ENCODE results near the gene ADGRG1. TPM values are rescaled to one million over a fixed set of nuclear protein-coding genes. Genes with fewer than 3 reads are reported as not detected.

Gene ADGRG1
- total RNA-seq, 1 donor from 2014 or later, result 13.9 TPM

GRCh38 chr16:57618296-57619132 is 9.9 kb upstream of the ADGRG1 start:
- no peaks in the 10 kb centered on the region for H3K79me2 ChIP-seq (ENCODE audit: insufficient read depth, low read length)
- Mint-ChIP-seq H3K4me3 (ENCODE audit: unreplicated experiment) (no peak overlapping the region), H3K9me3 (ENCODE audit: unreplicated experiment) (no peaks in the 10 kb centered on the region), H3K27me3 (ENCODE audit: low read depth, unreplicated experiment) (peaks cover 23% of the 10 kb centered on the region), H3K27ac (ENCODE audit: unreplicated experiment) (no peak overlapping the region), H3K4me1 (ENCODE audit: low read depth, unreplicated experiment) (peaks cover 7% of the 10 kb centered on the region), H3K36me3 (ENCODE audit: low read depth, unreplicated experiment) (no peaks in the 10 kb centered on the region)
- H3K4me2 ChIP-seq (ENCODE audit: low read length), result no peak overlapping the region
- no peaks in the 10 kb centered on the region for H3K36me3 ChIP-seq (ENCODE audit: insufficient read depth, low read length)
- no peak overlapping the region for H2AFZ ChIP-seq (ENCODE audit: low read depth, low read length)
- no peak overlapping the region for H3K4me3 ChIP-seq (ENCODE audit: insufficient read depth, low read depth, low read length)
- H3K4me1 ChIP-seq (ENCODE audit: insufficient read depth, low read length), result peaks cover 8% of the 10 kb centered on the region
- DNase-seq (ENCODE audit: low read depth) (no peak), FAIRE-seq (no peak)
- no peaks in the 10 kb centered on the region for H3K27me3 ChIP-seq (ENCODE audit: insufficient read depth, low read length)
- no peak overlapping the region for H3K9ac ChIP-seq (ENCODE audit: low read length)
- TF ChIP-seq CTCF (IDR thresholded peaks at IDR 0.05; ENCODE audit: insufficient read depth, low read depth, low read length) (no peak), EZH2 (IDR thresholded peaks at IDR 0.05; ENCODE audit: insufficient read depth, low read length) (no peak)
- H3K9me3 ChIP-seq (ENCODE audit: insufficient read depth, low read depth, low read length), result no peaks in the 10 kb centered on the region
- no peak overlapping the region for H3K27ac ChIP-seq (ENCODE audit: low read depth, low read length)
- H4K20me1 ChIP-seq (ENCODE audit: insufficient read depth, low read length), result no peaks in the 10 kb centered on the region

GRCh38 chr16:57619133-57619605 is 9.3 kb upstream of the ADGRG1 start:
- Histone ChIP-seq H3K4me2 (ENCODE audit: low read length) (no peak overlapping the region), H2AFZ (ENCODE audit: low read depth, low read length) (no peak overlapping the region), H3K27ac (ENCODE audit: low read depth, low read length) (no peak overlapping the region), H3K4me1 (ENCODE audit: insufficient read depth, low read length) (peaks cover 14% of the 10 kb centered on the region), H3K9me3 (ENCODE audit: insufficient read depth, low read depth, low read length) (no peaks in the 10 kb centered on the region), H3K36me3 (ENCODE audit: insufficient read depth, low read length) (no peaks in the 10 kb centered on the region), H3K4me3 (ENCODE audit: insufficient read depth, low read depth, low read length) (no peak overlapping the region), H3K9ac (ENCODE audit: low read length) (no peak overlapping the region), H3K27me3 (ENCODE audit: insufficient read depth, low read length) (no peaks in the 10 kb centered on the region), H3K79me2 (ENCODE audit: insufficient read depth, low read length) (no peaks in the 10 kb centered on the region), H4K20me1 (ENCODE audit: insufficient read depth, low read length) (no peaks in the 10 kb centered on the region)
- Mint-ChIP-seq H3K27me3 (ENCODE audit: low read depth, unreplicated experiment) (peaks cover 19% of the 10 kb centered on the region), H3K4me1 (ENCODE audit: low read depth, unreplicated experiment) (peaks cover 13% of the 10 kb centered on the region), H3K9me3 (ENCODE audit: unreplicated experiment) (no peaks in the 10 kb centered on the region), H3K27ac (ENCODE audit: unreplicated experiment) (no peak overlapping the region), H3K36me3 (ENCODE audit: low read depth, unreplicated experiment) (no peaks in the 10 kb centered on the region), H3K4me3 (ENCODE audit: unreplicated experiment) (no peak overlapping the region)
- DNase-seq (ENCODE audit: low read depth) (no peak), FAIRE-seq (no peak)
- TF ChIP-seq EZH2 (IDR thresholded peaks at IDR 0.05; ENCODE audit: insufficient read depth, low read length), result no peak
- no peak for TF ChIP-seq CTCF (IDR thresholded peaks at IDR 0.05; ENCODE audit: insufficient read depth, low read depth, low read length)
